ENCODE data around the gene DHDDS.

The DHDDS gene

DNA sequence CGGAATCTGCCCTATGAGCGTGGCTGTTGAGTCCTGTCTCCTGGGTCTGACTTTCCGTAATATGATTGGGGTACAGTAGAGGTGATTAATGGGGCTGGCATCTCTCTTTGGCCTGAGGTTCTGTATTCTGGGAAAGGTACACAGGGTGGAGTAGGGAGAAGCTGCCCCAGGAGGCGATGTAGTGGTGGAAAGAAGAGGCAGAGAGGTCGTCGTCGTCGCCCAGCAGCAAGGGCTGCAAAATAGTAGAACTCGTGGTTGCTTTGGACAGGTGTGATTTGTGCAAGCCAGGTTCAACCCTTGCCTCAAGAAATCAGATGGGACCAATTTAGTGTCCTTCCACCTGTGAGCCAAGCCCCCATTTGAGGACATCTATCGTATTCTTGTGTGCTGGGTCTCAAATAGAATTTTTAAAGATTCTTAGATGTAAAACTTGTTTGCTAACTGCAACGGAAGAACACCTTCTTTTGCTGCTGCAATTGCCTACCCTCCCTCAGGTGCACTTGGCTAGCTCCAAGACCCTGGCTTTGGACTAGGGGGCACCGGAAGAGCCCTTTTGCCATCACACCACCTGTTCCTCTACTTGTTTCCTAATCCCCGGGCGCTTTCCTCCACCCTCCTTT lies 38.9 kb downstream of the DHDDS start:
- FAIRE-seq (no peak), DNase-seq (ENCODE audit: insufficient read length, low spot score) (no peak)
- TF ChIP-seq, protein P1, sequence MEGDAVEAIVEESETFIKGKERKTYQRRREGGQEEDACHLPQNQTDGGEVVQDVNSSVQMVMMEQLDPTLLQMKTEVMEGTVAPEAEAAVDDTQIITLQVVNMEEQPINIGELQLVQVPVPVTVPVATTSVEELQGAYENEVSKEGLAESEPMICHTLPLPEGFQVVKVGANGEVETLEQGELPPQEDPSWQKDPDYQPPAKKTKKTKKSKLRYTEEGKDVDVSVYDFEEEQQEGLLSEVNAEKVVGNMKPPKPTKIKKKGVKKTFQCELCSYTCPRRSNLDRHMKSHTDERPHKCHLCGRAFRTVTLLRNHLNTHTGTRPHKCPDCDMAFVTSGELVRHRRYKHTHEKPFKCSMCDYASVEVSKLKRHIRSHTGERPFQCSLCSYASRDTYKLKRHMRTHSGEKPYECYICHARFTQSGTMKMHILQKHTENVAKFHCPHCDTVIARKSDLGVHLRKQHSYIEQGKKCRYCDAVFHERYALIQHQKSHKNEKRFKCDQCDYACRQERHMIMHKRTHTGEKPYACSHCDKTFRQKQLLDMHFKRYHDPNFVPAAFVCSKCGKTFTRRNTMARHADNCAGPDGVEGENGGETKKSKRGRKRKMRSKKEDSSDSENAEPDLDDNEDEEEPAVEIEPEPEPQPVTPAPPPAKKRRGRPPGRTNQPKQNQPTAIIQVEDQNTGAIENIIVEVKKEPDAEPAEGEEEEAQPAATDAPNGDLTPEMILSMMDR (IDR thresholded peaks at IDR 0.05; ENCODE audit: insufficient read depth, missing control alignments), result no peak

DNA sequence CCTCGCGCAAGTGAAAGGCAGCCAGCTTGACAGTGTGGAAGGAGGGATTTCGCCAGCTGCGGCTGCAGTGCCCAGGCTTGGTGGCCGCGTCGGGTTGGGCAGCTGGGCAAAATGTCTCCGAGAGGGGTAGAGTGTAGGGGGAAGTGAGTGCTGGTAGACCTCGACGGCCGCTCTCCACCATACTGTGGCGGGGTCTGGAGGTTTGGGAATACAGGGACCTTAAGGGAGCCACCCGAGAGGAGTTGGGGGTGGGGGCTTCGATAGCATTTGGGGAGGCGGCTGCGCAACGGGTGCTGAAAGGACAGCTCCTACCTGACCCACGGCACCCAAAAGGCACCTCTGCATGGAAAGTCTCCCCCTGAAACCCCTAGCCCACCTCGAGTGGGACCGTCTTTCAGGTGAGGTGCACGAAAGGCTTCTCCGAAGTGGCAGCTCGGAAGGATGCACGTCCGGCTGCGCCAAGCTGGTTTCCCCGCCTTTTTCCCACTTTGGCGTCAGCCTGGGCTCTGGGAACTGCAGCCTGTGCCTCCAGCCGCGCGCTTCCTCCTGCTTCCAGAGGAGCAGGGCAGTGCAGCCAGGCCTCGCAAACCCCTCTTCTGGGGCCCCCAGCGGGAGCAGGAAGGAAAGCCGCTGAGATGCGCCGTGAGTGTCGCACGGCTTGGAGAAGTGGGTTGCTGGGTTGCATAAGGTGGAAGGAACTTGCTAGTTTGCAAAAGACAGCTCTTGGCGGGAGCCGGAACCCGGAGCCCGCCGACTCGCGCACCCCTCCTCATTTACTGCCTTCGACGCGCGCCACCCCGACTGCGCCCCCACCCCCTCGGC lies 39.6 kb downstream of the DHDDS start:
- no peak for DNase-seq (ENCODE audit: insufficient read length, low spot score)
- no peak for FAIRE-seq
- TF ChIP-seq, protein P1 (IDR thresholded peaks at IDR 0.05; ENCODE audit: insufficient read depth, missing control alignments), result no peak

DNA sequence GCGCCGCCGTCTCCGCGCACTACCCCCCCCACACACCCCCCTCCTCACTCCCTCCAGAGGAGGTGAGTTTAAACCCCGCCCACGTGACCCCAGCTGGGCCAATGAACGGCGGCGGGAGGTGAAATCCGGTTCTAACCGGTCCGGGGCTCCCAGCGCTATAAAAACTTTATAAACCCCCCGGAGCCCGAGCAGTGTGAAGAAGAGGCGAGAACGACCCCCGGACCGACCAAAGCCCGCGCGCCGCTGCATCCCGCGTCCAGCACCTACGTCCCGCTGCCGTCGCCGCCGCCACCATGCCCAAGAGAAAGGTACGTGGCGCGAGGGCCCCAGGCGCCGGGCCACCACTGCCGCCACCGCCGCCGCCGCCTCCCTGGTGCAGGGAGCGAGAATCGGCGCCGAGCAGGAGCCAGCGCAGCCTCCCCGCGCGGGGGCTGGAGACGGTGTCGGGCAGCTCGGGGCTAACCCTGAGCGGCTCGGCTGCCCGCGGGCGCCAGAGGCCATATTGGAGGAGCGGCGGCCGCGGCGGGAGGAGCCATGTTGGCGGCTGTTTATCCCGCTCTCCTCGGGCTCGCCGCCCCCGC lies 40.3 kb downstream of the DHDDS start, which contains the start of gene HMGN2:
HMGN2 (plus strand) TSS at position 121 of the 581 bp plus-strand sequence; CDS start at position 294, 173 bp downstream.
- DNase-seq (ENCODE audit: insufficient read length, low spot score) (peak; percentile 25), FAIRE-seq (no peak)
- TF ChIP-seq, protein P1 (IDR thresholded peaks at IDR 0.05; ENCODE audit: insufficient read depth, missing control alignments), result no peak

DNA sequence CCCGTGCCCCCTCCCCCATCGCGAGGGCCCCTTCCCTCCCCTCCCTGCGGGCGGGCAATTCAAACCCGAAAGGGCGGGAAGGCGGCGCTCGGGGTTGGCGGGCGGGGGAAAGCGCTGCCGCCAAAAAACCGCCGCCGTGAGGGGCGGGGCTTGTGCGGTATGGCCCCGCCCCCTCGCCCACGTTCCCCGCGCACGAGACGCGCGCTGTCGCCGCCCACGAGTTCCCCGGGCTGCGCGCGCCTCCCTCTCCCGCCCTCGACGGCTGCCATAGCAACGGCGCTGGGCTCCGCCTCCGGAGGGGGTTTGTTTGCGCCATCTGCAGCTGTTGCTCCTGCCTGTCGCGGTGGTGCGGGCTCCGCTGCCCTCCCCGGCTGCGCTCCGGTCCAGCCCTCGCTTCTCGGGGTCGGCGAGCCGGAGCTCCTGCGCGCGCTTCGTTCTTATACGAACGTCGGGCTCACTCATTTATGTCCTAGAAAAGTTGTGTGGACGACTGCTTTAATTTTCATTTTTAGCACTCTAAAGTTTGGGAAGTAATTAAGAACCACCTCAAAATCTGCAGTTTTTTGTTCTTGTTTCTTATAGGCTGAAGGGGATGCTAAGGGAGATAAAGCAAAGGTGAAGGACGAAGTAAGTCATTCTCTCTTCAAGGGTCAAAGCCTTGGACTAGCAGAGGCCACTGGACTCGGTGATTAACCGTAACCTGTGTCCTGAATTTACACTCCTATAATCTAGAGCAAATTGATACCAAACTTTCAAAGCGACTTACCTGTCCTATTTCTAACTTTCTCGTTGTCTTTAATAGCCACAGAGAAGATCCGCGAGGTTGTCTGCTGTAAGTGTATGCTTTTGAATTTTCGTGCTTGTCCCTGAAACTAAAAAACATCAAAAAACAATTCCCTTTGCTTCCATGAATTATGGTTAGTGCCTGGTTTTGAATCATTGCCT lies 41.1 kb downstream of the DHDDS start:
- DNase-seq (ENCODE audit: insufficient read length, low spot score), result peak; percentile 39
- TF ChIP-seq, protein P1 (IDR thresholded peaks at IDR 0.05; ENCODE audit: insufficient read depth, missing control alignments), result no peak
- FAIRE-seq, result no peak

DNA sequence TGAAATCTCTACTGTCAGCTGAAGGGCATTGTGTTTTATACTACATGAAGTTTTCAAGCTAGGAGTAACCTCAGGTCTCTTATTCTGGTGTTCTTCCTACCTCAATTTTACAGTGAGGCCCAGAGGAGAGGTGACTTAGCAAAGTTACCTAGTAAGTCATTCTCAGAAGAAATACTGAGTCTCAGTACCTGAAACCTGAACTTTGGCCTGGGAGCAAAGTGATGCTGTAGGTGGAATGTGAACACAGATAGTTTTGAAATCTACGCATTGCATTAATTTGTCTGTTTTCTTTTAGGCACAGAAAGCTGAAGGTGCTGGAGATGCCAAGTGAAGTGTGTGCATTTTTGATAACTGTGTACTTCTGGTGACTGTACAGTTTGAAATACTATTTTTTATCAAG lies 42.7 kb downstream of the DHDDS start:
- TF ChIP-seq, protein P1 (IDR thresholded peaks at IDR 0.05; ENCODE audit: insufficient read depth, missing control alignments), result no peak
- DNase-seq (ENCODE audit: insufficient read length, low spot score) (no peak), FAIRE-seq (no peak)

DNA sequence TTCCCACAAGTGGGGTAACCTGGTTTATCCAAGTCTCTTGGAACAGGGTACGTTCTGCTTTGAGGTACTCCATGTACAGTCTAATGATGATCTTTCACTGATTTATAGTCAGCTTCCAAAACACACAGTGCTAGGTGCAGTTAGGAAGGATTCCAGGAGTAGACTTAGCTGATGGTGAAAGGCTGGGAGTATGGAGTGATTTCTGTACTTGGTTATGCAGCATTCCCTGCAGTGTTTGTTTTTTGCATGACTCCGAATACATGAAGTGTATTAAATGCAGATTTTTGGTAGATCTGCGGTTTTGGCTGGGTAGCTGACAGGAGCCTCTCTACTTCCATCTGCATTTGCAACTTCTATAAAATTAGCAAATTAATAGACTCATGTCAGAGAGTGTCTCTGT lies 43.9 kb downstream of the DHDDS start:
- FAIRE-seq, result no peak
- no peak for DNase-seq (ENCODE audit: insufficient read length, low spot score)
- TF ChIP-seq, protein P1 (IDR thresholded peaks at IDR 0.05; ENCODE audit: insufficient read depth, missing control alignments), result no peak
